Cardiac septum (tissue), 1 donor: ENCODE measurements around the gene ZDHHC19. TPM values are rescaled to one million over a fixed set of nuclear protein-coding genes. Genes with fewer than 3 reads are reported as not detected.
"Not testable (repeated sequence)": the region's sequence is repeated elsewhere in the genome, so short reads cannot be mapped to it uniquely, and the experiment has no call there.

ENCODE experiments used
- DNase-seq: peaks from one replicate; pipeline ENCODE4 v3.0.0-alpha.2; 2020; ENCODE audit warnings: low spot score
- intact Hi-C: fragments of 100-400 bp; cut with DNase I; formaldehyde crosslinking; loops from one replicate; pipeline ENCODE4 v1.14.0; 2022
- total RNA-seq: library from RNA; stranded (reverse); fragmentation: NEBNext Ultra II Directional; extraction: Animal tissue kit (Norgen Biotek cat#: 25700); gene quantifications from one replicate; pipeline ENCODE4 v1.2.1, GENCODE V29; 2021
- donor health status: DM: no; HTN: no; CAD: no.

ZDHHC19 gene
- total RNA-seq, 1 donor from 2014 or later, result 0.24 TPM

- DNase-seq, result no peak
- intact Hi-C loops, result no loop called here
Observed at GRCh38 chr3:196227121-196227561, 15.9 kb upstream of the ZDHHC19 start.

GRCh38 chr3:196225763-196226364 lies 14.7 kb upstream of the ZDHHC19 start:
- DNase-seq, result no peak
- intact Hi-C loops, result no loop called here

GRCh38 chr3:196225086-196225485 lies 13.9 kb upstream of the ZDHHC19 start:
- intact Hi-C loops, result no loop called here
- no peak for DNase-seq

- no peak for DNase-seq
- intact Hi-C loops, result no loop called here
Observed at GRCh38 chr3:196222876-196223595, 11.8 kb upstream of the ZDHHC19 start.

- no peak for DNase-seq
- intact Hi-C loops, result no loop called here
Observed at GRCh38 chr3:196220991-196221390, 9.8 kb upstream of the ZDHHC19 start.

- intact Hi-C loops, result no loop called here
- peak; percentile 84 for DNase-seq
Observed at GRCh38 chr3:196220587-196220986, 9.4 kb upstream of the ZDHHC19 start.

- intact Hi-C loops, result no loop called here
- no peak for DNase-seq
Observed at GRCh38 chr3:196219970-196220311, 8.7 kb upstream of the ZDHHC19 start.

- no peak for DNase-seq
- intact Hi-C loops, result no loop called here
Observed at GRCh38 chr3:196219194-196219969, 8.2 kb upstream of the ZDHHC19 start.

- DNase-seq, result no peak
- intact Hi-C loops, result no loop called here
Observed at GRCh38 chr3:196218155-196218712, 7.0 kb upstream of the ZDHHC19 start.

GRCh38 chr3:196217307-196218154 lies 6.3 kb upstream of the ZDHHC19 start:
- intact Hi-C loops, result no loop called here
- no peak for DNase-seq

GRCh38 chr3:196216681-196217211 lies 5.5 kb upstream of the ZDHHC19 start:
- intact Hi-C loops, result no loop called here
- no peak for DNase-seq

- intact Hi-C loops, result no loop called here
- no peak for DNase-seq
Observed at GRCh38 chr3:196216089-196216564, 4.9 kb upstream of the ZDHHC19 start, which contains the start of gene SLC51A. TSS of gene SLC51A (plus strand) at chr3:196216534. CDS start at chr3:196216713, 179 bp downstream.

GRCh38 chr3:196215493-196216020 lies 4.4 kb upstream of the ZDHHC19 start:
- intact Hi-C loops, result no loop called here
- no peak for DNase-seq

GRCh38 chr3:196214783-196215441 lies 3.7 kb upstream of the ZDHHC19 start:
- intact Hi-C loops, result no loop called here
- no peak for DNase-seq

- DNase-seq, intact Hi-C loops: not testable (repeated sequence)
Observed at GRCh38 chr3:196209944-196210672, 1.1 kb downstream of the ZDHHC19 start.

GRCh38 chr3:196208942-196209695 lies 2.1 kb downstream of the ZDHHC19 start:
- intact Hi-C loops, result no loop called here
- no peak for DNase-seq
